HTERT RPE-1 (cell line): ENCODE results near the gene RAB3GAP2.
"Not testable (repeated sequence)": the region's sequence is repeated elsewhere in the genome, so short reads cannot be mapped to it uniquely, and the experiment has no call there.

Experiments used
- in situ Hi-C: fragments of 300-500 bp; cut with MboI; formaldehyde crosslinking; loops from 4 replicates; pipeline ENCODE4 v1.14.3; 2020; ENCODE audit warnings: low sequenced_read_pairs

The RAB3GAP2 gene, protein sequence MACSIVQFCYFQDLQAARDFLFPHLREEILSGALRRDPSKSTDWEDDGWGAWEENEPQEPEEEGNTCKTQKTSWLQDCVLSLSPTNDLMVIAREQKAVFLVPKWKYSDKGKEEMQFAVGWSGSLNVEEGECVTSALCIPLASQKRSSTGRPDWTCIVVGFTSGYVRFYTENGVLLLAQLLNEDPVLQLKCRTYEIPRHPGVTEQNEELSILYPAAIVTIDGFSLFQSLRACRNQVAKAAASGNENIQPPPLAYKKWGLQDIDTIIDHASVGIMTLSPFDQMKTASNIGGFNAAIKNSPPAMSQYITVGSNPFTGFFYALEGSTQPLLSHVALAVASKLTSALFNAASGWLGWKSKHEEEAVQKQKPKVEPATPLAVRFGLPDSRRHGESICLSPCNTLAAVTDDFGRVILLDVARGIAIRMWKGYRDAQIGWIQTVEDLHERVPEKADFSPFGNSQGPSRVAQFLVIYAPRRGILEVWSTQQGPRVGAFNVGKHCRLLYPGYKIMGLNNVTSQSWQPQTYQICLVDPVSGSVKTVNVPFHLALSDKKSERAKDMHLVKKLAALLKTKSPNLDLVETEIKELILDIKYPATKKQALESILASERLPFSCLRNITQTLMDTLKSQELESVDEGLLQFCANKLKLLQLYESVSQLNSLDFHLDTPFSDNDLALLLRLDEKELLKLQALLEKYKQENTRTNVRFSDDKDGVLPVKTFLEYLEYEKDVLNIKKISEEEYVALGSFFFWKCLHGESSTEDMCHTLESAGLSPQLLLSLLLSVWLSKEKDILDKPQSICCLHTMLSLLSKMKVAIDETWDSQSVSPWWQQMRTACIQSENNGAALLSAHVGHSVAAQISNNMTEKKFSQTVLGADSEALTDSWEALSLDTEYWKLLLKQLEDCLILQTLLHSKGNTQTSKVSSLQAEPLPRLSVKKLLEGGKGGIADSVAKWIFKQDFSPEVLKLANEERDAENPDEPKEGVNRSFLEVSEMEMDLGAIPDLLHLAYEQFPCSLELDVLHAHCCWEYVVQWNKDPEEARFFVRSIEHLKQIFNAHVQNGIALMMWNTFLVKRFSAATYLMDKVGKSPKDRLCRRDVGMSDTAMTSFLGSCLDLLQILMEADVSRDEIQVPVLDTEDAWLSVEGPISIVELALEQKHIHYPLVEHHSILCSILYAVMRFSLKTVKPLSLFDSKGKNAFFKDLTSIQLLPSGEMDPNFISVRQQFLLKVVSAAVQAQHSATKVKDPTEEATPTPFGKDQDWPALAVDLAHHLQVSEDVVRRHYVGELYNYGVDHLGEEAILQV (N-terminal part only)

DNA sequence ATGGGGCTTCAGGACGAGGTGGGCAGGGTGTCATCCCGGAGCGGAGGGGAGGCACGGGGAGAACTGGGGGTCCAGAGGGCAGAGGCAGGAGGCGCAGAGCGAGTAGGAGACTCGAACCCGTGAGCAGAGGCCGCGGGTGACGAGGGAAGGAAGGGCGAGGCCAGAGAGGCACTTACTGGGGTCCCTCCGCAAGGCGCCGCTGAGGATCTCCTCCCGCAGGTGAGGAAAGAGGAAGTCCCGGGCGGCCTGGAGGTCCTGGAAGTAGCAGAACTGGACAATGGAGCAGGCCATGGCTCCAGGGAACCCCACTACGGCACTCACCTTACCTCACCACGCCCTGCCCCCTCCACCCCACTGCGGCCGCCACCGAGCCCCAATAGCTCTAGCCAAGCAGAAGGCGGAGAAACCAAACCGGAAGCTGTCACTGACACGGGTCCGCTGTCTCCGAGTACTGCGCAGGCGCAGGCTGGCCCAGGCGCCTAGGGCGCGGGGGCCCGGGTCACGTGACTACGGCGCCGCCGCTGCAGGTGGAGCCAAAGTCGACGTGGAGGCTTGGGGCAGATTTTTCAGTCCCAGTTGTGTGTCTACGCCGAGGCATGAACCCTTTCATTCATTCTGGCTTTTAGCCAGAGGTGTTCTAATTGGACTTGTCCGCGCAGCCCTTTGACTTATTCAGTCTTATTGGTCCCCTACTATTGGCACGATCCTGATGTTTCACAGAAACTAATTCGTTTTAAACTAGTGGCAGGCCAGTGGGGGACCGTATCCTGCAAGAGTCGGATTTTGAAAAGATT, at the start of gene RAB3GAP2:
TSS of gene RAB3GAP2 (minus strand) at position 407 of the 794 bp plus-strand sequence. CDS start at position 291, 116 bp downstream.
- in situ Hi-C loops: no loop called here

DNA sequence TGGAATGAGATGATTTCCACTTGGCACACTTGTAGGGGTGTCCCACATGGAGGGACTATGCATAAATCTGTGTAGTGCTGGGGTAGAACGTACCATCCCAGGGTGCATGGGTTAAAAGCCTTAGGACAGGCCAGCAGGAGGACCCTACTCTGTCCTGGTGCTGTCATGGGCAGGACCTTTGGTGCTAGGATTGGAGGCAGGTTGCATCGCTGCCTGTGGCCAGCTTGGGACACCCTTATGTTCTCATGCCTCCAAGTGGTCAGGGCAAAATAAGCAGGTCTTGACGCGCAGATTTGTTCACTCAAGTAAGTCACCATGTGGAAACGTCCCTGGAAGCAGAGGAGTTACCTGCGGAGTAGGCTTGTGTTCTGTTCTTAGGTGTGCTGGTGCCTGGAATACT, 49.5 kb upstream of the RAB3GAP2 start:
- in situ Hi-C loops: no loop called here

DNA sequence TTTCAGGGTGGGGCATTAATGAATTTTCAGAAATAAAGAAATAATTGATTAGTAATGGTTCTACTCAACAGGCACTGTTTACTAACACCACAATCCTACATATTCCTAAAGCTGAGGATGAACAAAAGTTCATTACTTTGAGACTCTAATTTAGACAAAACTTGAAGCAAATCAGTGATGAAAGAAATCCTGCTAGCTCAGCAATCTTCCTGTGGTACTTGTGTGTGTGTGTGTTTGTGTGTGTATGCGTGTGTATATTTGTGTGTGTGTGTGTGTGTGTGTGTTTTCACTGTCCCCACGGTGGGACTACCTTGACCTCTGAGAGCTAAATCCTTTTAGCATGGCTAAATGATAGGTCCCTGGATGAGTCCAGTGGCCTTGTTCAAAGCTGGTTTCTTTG, 48.5 kb upstream of the RAB3GAP2 start:
- in situ Hi-C loops: no loop called here

DNA sequence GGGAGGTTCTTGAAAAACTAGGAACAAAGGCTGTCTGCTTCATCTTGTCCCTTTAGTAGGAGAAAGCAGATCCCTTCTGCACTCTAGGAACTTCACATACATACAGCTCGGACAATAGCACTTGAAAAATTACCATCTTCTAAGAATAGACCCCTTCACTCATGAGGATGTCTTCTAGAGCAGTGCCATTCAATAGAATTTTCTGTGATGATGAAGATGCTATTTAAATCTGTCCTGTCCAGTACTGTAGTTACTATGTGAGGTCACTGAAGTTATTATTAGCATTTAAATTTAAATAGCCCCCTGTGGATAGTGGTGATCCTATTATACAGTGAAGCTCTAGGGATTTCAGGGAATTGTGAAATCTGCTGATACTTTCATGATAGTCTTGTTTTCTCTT, 46.4 kb upstream of the RAB3GAP2 start:
- in situ Hi-C loops: no loop called here

DNA sequence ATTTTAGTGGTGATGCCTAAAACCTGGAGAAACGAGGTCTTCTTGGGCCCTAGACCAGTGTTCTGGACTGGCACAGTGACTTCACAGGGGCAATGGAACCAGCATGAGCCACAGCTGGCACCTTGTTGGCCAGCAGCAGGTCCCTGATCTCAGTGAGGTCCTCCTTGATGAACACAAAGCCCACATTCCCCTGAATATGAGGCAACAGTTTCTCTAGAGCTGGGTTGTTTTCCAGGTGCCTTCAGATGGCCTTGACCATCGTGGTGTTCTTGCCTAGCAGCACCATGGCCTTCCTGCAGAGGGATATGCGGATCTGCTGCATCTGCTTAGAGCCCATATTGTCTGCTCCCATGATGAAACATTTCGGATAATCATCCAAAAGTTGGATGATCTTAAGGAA, 44.9 kb upstream of the RAB3GAP2 start:
- in situ Hi-C loops: no loop called here

DNA sequence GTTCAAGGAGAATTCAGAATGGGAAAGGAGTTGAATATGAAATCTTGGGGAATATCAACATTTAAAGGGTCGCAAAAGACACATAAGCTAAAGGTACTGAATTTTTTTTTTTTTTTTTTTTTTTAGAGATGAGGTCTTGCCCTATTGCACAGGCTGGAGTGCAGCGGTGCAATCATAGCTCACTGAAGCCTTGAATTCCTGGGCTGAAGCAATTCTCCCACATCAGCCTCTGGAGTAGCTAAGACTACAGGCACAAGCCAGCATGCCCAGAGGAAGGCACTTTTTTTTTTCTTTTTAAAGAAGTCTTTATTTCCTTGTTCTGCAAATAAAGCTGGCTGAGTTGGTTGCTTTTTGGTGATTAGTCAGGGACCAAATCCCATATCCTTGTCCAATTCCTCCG, 44.1 kb upstream of the RAB3GAP2 start:
- in situ Hi-C loops: no loop called here

DNA sequence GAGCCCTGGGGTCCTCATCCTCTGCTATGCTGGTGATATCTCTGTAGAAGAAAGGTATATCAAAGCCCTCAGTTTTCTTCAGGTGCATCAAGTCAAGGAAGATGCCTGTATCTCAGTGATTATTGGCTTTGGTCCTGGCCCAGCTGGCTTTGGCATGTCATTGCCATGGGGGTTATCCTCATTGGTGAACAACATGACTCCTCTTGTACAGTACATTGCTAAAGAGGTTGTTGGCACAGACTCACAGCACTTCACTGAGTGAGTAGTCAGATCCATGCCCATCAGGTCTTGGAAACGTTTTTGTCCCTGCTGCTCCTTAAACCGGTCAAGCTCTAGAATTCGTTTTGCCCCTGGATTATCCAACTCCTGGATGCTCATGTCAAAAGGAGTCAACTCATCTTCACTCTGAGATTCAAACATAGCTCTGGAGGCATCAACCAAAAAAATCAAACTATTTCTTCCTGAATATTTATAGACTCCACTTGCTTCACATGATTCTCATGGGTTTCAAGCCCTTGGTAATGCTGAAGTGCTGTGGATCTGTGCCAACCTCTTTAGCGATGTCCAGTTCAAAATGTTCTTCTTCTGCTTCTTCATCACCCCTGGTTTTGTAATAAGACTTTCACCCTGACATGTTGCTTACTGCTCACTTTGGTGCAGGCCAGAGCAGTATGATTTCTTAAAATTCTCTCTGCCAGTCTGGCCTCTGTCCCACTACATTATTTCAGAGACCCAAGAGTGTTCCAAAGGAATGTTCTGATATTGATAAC, 43.0 kb upstream of the RAB3GAP2 start:
- in situ Hi-C loops: no loop called here

DNA sequence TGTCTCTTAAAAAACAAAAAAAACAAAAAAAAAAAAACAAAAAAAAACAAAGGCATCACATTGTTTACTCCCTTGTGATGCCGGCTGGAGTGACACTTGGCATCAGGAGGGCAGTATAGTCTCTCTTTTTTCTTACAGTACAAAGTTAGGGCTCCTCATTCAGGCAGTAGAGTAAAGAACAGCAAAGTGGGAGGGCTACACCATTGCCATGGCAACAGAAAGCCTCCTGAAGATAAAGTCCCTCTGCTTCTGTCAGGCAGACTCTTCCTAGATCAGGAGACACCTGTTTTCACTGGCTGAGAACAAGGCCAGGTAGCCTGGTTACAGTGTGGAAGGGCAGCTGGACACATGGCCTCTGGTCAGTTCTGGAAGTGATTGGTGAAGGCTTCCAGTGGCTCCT, 41.3 kb upstream of the RAB3GAP2 start:
- in situ Hi-C loops: no loop called here

DNA sequence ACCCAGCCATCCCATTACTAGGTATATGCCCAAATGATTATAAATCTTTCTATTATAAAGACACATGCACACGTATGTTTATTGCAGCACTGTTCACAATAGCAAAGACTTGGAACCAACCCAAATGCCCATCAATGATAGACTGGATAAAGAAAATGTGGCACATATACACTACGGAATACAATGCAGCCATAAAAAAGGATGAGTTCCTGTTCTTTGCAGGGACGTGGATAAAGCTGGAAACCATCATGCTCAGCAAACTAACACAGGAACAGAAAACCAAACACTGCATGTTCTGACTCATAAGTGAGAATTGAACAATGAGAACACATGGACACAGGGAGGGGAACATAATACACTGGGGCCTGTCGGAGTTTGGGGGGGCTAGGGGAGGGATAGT, 37.9 kb upstream of the RAB3GAP2 start:
- in situ Hi-C loops: not testable (repeated sequence)

DNA sequence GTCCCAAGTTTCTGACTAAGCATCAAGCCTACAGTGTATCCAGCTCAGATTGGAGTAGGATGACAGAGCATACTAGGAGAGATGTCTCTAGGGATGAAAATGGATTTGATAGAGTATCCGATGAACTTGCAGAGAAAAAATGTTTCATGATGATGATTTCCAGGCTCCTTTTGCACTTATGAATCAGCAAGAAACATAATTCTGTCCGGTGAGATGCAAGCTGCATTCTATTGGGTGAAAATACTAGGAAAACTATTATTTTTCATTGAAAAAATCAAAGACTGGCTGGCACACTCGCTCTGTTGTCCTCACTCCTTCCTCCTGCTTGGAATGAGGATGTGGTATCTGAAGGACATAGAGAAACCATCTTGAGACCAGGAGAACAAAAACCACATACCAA, 35.4 kb upstream of the RAB3GAP2 start:
- in situ Hi-C loops: no loop called here

DNA sequence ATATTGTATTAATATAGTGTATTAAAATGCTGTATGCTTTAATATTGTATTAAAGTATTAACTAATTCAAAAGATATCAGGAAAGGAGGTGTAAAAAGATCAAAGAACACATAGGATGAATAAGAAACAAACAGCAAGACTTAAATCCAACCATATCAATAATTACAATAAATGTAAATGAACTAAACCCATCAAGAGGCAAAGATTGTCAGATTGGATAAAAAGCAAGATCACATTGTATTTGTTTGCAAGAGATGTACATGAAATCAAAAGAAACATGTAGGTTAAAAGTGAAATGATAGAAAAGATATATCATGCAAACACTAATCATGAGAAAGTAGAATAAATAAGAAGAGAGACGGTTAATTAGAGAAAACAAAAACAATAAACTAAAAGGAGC, 34.1 kb upstream of the RAB3GAP2 start:
- in situ Hi-C loops: no loop called here

DNA sequence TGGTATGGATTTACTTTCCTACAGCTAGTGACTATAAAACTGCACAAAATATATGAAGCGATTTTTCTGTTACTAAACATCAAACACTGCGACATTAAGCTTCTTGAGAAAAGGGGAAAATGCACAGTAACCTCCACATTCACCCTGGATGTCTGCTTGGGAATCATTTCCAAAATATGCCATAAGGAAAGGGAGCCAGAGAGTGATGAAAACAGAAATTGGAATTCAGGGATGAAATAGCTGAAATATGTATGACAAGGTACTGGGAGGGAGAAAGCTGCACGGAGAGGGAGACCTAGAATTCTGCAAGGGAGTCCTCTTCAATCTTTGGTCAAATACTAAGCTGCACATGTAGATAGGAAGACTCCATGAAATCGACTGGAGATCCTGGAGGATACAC, 31.6 kb upstream of the RAB3GAP2 start:
- in situ Hi-C loops: no loop called here

DNA sequence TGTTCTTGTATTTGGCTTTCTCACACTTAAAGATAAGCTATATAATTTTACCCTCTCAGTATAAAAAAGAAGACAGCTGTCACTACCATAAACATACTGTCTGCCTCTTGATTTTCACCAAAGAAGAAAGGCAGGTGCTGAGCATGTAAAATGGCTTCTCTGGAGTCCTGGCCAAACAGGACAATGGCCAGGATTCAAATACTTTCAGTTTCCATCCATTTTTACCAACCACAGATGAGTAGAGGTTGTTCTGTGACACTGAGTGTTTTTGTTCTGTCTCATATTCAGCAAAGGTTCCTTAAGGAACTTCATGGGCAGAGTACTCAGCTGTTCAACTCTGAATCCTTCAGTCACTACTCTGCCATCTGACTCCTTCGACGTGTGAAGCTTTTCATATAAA, 29.4 kb upstream of the RAB3GAP2 start:
- in situ Hi-C loops: no loop called here

DNA sequence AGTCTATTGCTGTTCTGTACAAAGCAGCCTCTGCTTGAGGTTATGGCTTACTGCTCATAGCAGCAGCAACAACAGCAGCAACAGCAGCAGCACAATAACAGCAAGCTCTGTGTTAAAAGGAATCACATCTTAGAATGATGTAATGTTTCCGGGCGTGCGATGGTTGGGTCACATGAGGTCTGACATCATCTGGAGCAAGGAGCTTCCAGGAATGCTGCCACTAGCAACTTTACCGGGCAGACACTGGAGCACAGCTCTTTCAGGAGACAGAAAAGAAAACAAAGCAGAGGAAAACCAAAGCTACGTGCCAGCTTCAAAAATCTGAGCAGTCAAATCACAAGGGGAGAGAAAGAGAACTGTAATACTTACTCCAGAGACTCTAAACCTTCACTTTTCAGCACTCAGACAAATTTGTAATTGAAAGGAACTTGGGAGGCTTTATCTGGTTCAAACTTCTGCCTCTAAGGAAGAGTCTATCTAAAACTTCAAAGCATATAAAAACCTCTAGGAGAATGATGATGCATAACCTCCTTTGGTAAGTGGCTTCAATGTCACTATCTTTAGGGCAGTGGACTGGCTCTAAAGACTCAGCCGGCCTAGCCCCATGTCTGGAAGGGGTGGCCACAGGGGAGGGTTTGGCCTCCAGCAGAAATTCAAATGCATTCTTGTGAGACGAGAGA, 28.3 kb upstream of the RAB3GAP2 start:
- in situ Hi-C loops: no loop called here

DNA sequence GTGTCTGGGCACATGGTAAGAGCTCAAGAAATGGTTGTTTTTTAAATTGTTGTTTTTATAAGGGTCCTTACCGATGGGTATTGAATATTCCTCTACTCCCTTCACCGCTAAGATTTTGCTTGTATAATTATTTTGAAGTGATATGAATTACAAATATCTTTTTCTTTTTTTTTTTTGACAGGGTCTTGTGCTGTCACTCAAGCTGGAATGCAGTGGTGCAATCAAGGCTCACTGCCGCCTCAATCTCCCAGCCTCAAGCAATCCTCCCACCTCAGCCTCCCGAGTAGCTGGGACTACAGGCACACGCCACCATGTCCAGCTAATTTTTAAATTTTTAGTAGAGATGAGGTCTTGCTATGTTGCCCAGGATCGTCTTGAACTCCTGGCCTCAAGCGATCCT, 27.1 kb upstream of the RAB3GAP2 start:
- in situ Hi-C loops: no loop called here

DNA sequence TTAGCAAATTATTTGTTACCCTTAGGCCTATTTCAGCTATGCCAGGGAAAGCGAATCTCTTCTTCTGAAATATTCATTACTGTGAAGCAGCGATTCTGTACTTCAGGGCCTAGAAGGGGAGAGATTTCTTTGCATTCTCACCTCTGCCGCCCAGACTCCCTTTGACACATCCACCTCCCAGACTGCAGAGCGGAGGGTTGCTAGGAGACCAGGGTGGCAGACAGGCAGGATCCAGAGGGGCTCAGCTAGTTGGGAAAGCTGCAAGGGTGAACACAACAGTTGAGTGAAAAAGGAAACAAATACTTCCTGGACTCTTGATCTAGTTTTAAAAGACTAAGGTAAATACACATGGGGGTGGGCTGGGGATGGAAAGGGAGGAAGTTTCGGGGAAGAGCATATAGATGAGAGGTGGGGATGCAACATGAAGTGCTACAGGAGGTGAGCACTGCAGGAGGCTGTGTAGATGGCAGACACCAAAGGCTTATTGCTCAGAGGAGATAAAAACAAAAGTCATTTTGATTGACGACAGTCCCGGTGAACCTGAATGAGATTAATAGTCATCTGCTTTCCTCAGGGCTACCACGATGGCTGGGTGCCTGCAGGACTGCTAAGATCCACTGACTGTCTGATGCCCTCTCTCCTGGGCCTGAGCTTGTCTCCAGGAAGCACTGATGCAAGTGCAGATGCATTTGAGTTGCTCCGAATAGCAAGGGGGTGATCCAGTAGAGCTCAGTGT, 26.4 kb upstream of the RAB3GAP2 start:
- in situ Hi-C loops: no loop called here

DNA sequence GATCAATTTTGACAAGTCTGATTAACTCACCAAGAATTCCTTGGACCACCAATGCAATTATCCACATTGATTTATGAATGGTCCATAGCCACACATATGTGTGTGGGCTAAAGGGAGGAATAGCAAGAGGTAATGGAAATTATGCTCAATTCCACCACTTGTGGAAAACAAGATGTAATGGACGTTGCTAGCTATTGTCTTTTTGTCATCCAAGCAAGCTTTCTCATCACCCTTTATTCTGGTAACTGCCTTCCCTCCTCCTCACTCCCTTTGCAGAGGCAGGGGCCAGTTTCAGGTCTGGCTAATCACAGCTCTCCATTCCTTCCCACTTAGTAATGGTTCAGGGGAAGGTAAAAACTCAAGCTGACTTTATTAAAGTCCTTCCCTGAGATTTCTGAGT, 24.7 kb upstream of the RAB3GAP2 start:
- in situ Hi-C loops: no loop called here

DNA sequence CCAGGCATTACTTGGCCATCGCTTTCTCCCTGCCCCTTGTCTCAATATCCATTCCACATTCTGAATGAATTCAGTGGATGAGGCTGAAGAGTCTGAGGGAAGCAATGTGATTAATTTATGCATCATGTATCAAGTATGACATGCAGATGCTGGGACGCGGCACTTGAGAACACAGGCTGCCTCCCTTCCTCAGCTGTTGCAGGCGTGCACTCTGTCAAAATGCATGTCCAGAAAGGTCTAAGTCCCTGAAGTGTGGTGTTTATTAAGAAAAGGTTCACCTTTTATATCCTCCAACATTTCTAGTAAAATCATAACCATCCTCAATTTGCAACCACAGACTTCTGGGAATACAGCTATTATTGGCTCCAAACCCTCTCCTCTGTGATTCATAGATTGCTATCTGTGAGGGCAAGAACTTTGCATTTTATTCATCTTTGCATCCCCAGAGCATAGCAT, 22.6 kb upstream of the RAB3GAP2 start:
- in situ Hi-C loops: no loop called here
